ENCODE data around the gene UBR7.

- TF ChIP-seq CTCF (IDR thresholded peaks at IDR 0.05; ENCODE audit: borderline replicate concordance, extremely low read depth, low read length, poor library complexity, severe bottlenecking), result no peak
- TF ChIP-seq EZH2 (IDR thresholded peaks at IDR 0.05; ENCODE audit: borderline replicate concordance, low read depth, low read length, severe bottlenecking), result no peak
These were observed 39.5 kb downstream of the UBR7 start for GRCh38 chr14:93246534-93246933.

Measured in DND-41 (cell line).